ENCODE measurements around the gene DISC1. TPM values are rescaled to one million over a fixed set of nuclear protein-coding genes. Genes with fewer than 3 reads are reported as not detected.

The DISC1 gene
- total and polyA plus RNA-seq, 2 donors (not counting 1 experiment from before 2014, with no cell fraction given) = 2.0 to 4.3 TPM

DNA sequence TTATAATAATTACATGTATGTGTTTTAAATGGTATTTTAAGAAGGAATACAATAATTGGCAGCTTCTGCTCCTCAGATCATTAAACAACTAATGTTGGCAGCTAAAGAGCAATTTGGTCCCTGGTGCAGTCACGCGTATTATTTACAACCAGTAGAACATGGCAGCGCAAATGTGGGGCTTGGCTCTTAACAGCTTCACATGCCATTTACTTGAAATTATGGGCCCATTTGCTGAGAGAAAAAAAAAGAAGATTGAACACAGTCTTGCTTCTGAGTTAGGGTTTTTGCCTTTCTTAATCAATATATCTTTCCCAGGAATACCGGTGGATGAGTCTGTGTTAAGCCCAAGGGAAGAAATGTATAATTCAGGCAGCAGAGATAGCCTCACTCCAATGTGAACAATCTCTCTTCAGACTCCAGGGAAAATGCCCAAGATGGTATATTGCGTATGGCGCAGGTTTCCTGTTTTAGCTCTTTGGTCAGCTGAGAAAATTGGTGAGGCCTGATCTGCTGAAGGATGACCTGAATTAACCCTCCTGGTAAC lies 174.5 kb downstream of the DISC1 start:
- no peaks in the 10 kb centered on the region for H3K36me3 ChIP-seq (ENCODE audit: control insufficient read depth, insufficient read depth, low read length)
- no peak for DNase-seq (ENCODE audit: low read depth in 2 of 2)
- no peaks in the 10 kb centered on the region for H3K4me1 ChIP-seq (ENCODE audit: control insufficient read depth, extremely low read depth, insufficient read depth, low read length)
- H2AFZ ChIP-seq (ENCODE audit: low read length) = no peak overlapping the region
- no peak overlapping the region for H3K4me2 ChIP-seq (ENCODE audit: extremely low read depth, insufficient read depth, low read length)
- no peak overlapping the region for H3K9ac ChIP-seq (ENCODE audit: insufficient read depth, low read length)
- H3K9me3 ChIP-seq (ENCODE audit: control insufficient read depth, insufficient read depth, low read depth, low read length) = no peaks in the 10 kb centered on the region
- no peak overlapping the region for H3K4me3 ChIP-seq (replicated peaks in 1 of 4; ENCODE audit: control extremely low read depth in 1 of 4, insufficient read depth in 1 of 4, low read depth in 3 of 4, low read length in 4 of 4)
- TF ChIP-seq EZH2 (IDR thresholded peaks at IDR 0.05; ENCODE audit: low read length, missing control alignments) = no peak
- TF ChIP-seq, protein P1, sequence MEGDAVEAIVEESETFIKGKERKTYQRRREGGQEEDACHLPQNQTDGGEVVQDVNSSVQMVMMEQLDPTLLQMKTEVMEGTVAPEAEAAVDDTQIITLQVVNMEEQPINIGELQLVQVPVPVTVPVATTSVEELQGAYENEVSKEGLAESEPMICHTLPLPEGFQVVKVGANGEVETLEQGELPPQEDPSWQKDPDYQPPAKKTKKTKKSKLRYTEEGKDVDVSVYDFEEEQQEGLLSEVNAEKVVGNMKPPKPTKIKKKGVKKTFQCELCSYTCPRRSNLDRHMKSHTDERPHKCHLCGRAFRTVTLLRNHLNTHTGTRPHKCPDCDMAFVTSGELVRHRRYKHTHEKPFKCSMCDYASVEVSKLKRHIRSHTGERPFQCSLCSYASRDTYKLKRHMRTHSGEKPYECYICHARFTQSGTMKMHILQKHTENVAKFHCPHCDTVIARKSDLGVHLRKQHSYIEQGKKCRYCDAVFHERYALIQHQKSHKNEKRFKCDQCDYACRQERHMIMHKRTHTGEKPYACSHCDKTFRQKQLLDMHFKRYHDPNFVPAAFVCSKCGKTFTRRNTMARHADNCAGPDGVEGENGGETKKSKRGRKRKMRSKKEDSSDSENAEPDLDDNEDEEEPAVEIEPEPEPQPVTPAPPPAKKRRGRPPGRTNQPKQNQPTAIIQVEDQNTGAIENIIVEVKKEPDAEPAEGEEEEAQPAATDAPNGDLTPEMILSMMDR (conservative IDR thresholded peaks at IDR 0.05 in 1 of 2, IDR thresholded peaks at IDR 0.05 in 1 of 2; ENCODE audit: low read depth in 1 of 2, low read length in 2 of 2) = no peak
- H3K27me3 ChIP-seq (ENCODE audit: control insufficient read depth, insufficient read depth, low read length) = no peaks in the 10 kb centered on the region
- H3K79me2 ChIP-seq (ENCODE audit: control insufficient read depth, insufficient read depth, low read length) = no peaks in the 10 kb centered on the region
- H4K20me1 ChIP-seq (ENCODE audit: control insufficient read depth, extremely low read depth, insufficient read depth, low read length) = no peaks in the 10 kb centered on the region
- H3K27ac ChIP-seq (ENCODE audit: insufficient read depth, low read length) = no peak overlapping the region

DNA sequence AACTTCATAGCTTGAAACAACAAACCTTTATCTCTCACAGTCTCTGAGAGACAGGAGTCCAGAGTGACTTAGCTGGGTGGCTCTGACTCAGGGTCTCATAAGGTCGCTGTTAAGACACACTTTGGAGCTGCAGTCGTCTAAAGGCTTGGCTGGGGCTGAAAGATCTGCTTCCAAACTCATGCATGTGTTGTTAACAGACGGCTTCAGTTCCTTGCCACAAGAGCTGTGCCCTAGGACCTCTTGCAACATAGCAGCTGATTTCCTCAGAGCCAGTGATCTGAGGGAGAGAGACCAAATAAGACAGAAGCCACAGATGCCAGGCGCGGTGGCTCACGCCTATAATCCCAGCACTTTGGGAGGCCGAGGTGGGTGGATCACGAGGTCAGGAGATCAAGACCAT lies 176.8 kb downstream of the DISC1 start:
- DNase-seq (ENCODE audit: low read depth in 2 of 2) = peak; percentile 43 to 84
- H3K9ac ChIP-seq (ENCODE audit: insufficient read depth, low read length) = no peak overlapping the region

DNA sequence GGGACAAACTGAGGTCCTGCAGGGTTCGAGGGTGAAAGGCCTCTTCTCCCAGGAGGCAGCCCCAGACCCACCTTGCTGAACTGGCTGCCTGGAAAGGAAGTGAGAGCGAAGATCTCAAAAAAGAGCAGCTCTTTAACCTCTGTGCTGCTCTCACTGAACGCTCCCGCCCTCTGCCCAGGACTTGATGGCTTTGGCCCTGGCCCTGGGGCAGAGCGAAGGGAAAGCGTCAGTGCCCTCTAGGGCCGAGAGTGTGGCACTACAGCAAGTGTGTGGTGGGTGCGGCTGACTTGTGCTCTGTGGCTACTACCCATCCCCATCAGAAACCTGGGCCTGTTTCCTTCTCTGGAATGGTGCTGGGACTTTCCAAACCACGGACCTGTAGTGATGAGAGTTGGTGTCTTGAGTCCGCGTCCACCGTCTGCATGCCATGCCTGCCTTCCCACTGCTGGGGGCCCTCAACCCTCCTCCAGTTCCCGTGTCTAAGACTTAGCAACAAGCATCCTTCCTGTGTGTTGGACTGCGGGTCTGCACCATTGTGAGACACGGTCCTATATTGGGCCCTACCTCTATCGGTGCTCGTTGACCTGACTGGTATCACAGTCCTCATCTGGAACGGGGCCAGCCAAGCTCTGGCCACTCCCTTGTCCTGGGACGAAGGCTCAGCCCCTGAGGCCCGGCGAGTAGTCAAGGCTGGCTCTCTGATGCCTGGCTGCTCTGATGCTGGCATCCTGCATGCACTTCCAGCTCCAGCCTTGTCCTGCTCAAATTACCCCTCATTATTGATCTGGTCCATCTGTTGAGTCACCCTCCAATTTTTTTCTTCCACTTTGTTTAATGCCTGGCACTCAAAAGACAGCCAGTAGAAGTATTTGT lies 180.3 kb downstream of the DISC1 start:
- H3K27ac ChIP-seq (ENCODE audit: insufficient read depth, low read length) = no peak overlapping the region

More for the DNA sequence above, 176.8 kb downstream of the DISC1 start:
- Histone ChIP-seq H3K9me3 (ENCODE audit: control insufficient read depth, insufficient read depth, low read depth, low read length) (no peaks in the 10 kb centered on the region), H3K27me3 (ENCODE audit: control insufficient read depth, insufficient read depth, low read length) (no peaks in the 10 kb centered on the region), H3K4me3 (replicated peaks in 1 of 4; ENCODE audit: control extremely low read depth in 1 of 4, insufficient read depth in 1 of 4, low read depth in 3 of 4, low read length in 4 of 4) (no peak overlapping the region), H3K79me2 (ENCODE audit: control insufficient read depth, insufficient read depth, low read length) (no peaks in the 10 kb centered on the region), H4K20me1 (ENCODE audit: control insufficient read depth, extremely low read depth, insufficient read depth, low read length) (no peaks in the 10 kb centered on the region), H3K4me2 (ENCODE audit: extremely low read depth, insufficient read depth, low read length) (no peak overlapping the region), H3K36me3 (ENCODE audit: control insufficient read depth, insufficient read depth, low read length) (no peaks in the 10 kb centered on the region), H3K27ac (ENCODE audit: insufficient read depth, low read length) (no peak overlapping the region), H3K4me1 (ENCODE audit: control insufficient read depth, extremely low read depth, insufficient read depth, low read length) (no peaks in the 10 kb centered on the region), H2AFZ (ENCODE audit: low read length) (no peak overlapping the region)
- TF ChIP-seq, protein P1 (conservative IDR thresholded peaks at IDR 0.05 in 1 of 2, IDR thresholded peaks at IDR 0.05 in 1 of 2; ENCODE audit: low read depth in 1 of 2, low read length in 2 of 2) = no peak
- TF ChIP-seq EZH2 (IDR thresholded peaks at IDR 0.05; ENCODE audit: low read length, missing control alignments) = no peak

More for the DNA sequence above, 180.3 kb downstream of the DISC1 start:
- H4K20me1 ChIP-seq (ENCODE audit: control insufficient read depth, extremely low read depth, insufficient read depth, low read length) = no peaks in the 10 kb centered on the region
- H3K4me3 ChIP-seq (replicated peaks in 1 of 4; ENCODE audit: control extremely low read depth in 1 of 4, insufficient read depth in 1 of 4, low read depth in 3 of 4, low read length in 4 of 4) = no peak overlapping the region
- DNase-seq (ENCODE audit: low read depth in 2 of 2) = no peak
- no peak overlapping the region for H3K4me2 ChIP-seq (ENCODE audit: extremely low read depth, insufficient read depth, low read length)
- no peaks in the 10 kb centered on the region for H3K79me2 ChIP-seq (ENCODE audit: control insufficient read depth, insufficient read depth, low read length)
- TF ChIP-seq EZH2 (IDR thresholded peaks at IDR 0.05; ENCODE audit: low read length, missing control alignments) = no peak
- TF ChIP-seq, protein P1 (conservative IDR thresholded peaks at IDR 0.05 in 1 of 2, IDR thresholded peaks at IDR 0.05 in 1 of 2; ENCODE audit: low read depth in 1 of 2, low read length in 2 of 2) = peak; percentile 12 to 25
- no peaks in the 10 kb centered on the region for H3K27me3 ChIP-seq (ENCODE audit: control insufficient read depth, insufficient read depth, low read length)
- no peaks in the 10 kb centered on the region for H3K4me1 ChIP-seq (ENCODE audit: control insufficient read depth, extremely low read depth, insufficient read depth, low read length)
- H3K36me3 ChIP-seq (ENCODE audit: control insufficient read depth, insufficient read depth, low read length) = no peaks in the 10 kb centered on the region
- no peak overlapping the region for H2AFZ ChIP-seq (ENCODE audit: low read length)
- no peak overlapping the region for H3K9ac ChIP-seq (ENCODE audit: insufficient read depth, low read length)
- no peaks in the 10 kb centered on the region for H3K9me3 ChIP-seq (ENCODE audit: control insufficient read depth, insufficient read depth, low read depth, low read length)

Measured in fibroblast of lung (primary cell).